ENCODE results near the gene FRMD7. TPM values are rescaled to one million over a fixed set of nuclear protein-coding genes. Genes with fewer than 3 reads are reported as not detected.

FRMD7 gene
- total RNA-seq, 1 experiment from 2014 or later, result not detected

- Mint-ChIP-seq H3K4me1 (peaks cover 0 to 12% of the 10 kb centered on the region in 2 experiments; a peak in 3 of 4 replicates), H3K9me3 (no peaks in the 10 kb centered on the region), H3K36me3 (ENCODE audit: insufficient read depth in 1 of 3, low read depth in 3 of 3) (no peaks in the 10 kb centered on the region), H3K27me3 (ENCODE audit: low read depth) (no peaks in the 10 kb centered on the region), H3K4me3 (no peak overlapping the region), H3K27ac (no peak overlapping the region)
- H4K5ac ChIP-seq (ENCODE audit: insufficient read length, low read depth, low read length), result no peak overlapping the region
- no peaks in the 10 kb centered on the region for H3K4me1 ChIP-seq (ENCODE audit: insufficient read depth, low read length)
- no peak overlapping the region for H2AFZ ChIP-seq (ENCODE audit: low read length)
- TF ChIP-seq, protein P1, sequence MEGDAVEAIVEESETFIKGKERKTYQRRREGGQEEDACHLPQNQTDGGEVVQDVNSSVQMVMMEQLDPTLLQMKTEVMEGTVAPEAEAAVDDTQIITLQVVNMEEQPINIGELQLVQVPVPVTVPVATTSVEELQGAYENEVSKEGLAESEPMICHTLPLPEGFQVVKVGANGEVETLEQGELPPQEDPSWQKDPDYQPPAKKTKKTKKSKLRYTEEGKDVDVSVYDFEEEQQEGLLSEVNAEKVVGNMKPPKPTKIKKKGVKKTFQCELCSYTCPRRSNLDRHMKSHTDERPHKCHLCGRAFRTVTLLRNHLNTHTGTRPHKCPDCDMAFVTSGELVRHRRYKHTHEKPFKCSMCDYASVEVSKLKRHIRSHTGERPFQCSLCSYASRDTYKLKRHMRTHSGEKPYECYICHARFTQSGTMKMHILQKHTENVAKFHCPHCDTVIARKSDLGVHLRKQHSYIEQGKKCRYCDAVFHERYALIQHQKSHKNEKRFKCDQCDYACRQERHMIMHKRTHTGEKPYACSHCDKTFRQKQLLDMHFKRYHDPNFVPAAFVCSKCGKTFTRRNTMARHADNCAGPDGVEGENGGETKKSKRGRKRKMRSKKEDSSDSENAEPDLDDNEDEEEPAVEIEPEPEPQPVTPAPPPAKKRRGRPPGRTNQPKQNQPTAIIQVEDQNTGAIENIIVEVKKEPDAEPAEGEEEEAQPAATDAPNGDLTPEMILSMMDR (conservative IDR thresholded peaks at IDR 0.05), result no peak
- H3K18ac ChIP-seq (ENCODE audit: insufficient read length, low read depth, low read length), result no peak overlapping the region
- H3K23me2 ChIP-seq (ENCODE audit: insufficient read length, low read depth, low read length, poor library complexity, severe bottlenecking), result no peaks in the 10 kb centered on the region
- no peak overlapping the region for H2AK5ac ChIP-seq (ENCODE audit: insufficient read length, low read length)
- no peak overlapping the region for H3K9ac ChIP-seq (ENCODE audit: extremely low read depth, insufficient read length, low read length)
- H3K4me2 ChIP-seq (ENCODE audit: insufficient read depth, insufficient read length, low read length), result no peak overlapping the region
- no peaks in the 10 kb centered on the region for H4K20me1 ChIP-seq (ENCODE audit: control insufficient read depth, insufficient read depth, insufficient read length)
- H4K91ac ChIP-seq (ENCODE audit: insufficient read length, low read depth, low read length), result no peak overlapping the region
- no peak overlapping the region for H3T11ph ChIP-seq (ENCODE audit: low read length)
- no peaks in the 10 kb centered on the region for H3K27me3 ChIP-seq (ENCODE audit: insufficient read depth, low read length)
- DNase-seq, result no peak
- H3K9me3 ChIP-seq (ENCODE audit: control insufficient read depth, low read depth, low read length), result no peaks in the 10 kb centered on the region
- H2BK5ac ChIP-seq (ENCODE audit: insufficient read length, low read length), result no peak overlapping the region
- H3K79me2 ChIP-seq (ENCODE audit: insufficient read depth, low read length), result no peaks in the 10 kb centered on the region
- H3K56ac ChIP-seq (ENCODE audit: insufficient read length, low read depth, low read length), result no peak overlapping the region
- H3K14ac ChIP-seq (ENCODE audit: insufficient read depth, low read length), result no peak overlapping the region
- H3K4ac ChIP-seq (ENCODE audit: low read depth, low read length), result no peak overlapping the region
- no peak overlapping the region for H2BK12ac ChIP-seq (ENCODE audit: insufficient read length, low read depth, low read length)
- no peak overlapping the region for H2BK15ac ChIP-seq (ENCODE audit: low read depth, low read length)
- H3K23ac ChIP-seq (ENCODE audit: insufficient read length, low read depth, low read length), result no peak overlapping the region
- H2BK20ac ChIP-seq (ENCODE audit: low read depth, low read length, poor library complexity, severe bottlenecking), result no peak overlapping the region
- WGBS (ENCODE audit: extremely low coverage, insufficient read length, low lambda C conversion rate), result no CpG with 5 or more reads among the region's 1 CpG
- no peak overlapping the region for H2BK120ac ChIP-seq (ENCODE audit: low read depth, low read length, poor library complexity, severe bottlenecking)
- no peak overlapping the region for H3K27ac ChIP-seq (ENCODE audit: insufficient read length, low read depth, low read length)
- H4K8ac ChIP-seq (replicated peaks; ENCODE audit: insufficient read length, low read depth, low read length), result no peak overlapping the region
- H3K79me1 ChIP-seq (ENCODE audit: insufficient read depth, low read depth, low read length, poor library complexity, severe bottlenecking), result no peaks in the 10 kb centered on the region
These were observed 18.6 kb upstream of the FRMD7 start for GRCh38 chrX:132146456-132146855.
